HG03521 (cell line): ENCODE results near the gene COX8A.

Experiments used
- ATAC-seq: cut with Tn5 transposase; IDR thresholded peaks from one replicate; pipeline ENCODE4 v1.9.1; 2021; ENCODE audit warnings: mild to moderate bottlenecking, moderate library complexity; ENCODE audit not compliant: unreplicated experiment

The COX8A gene

DNA sequence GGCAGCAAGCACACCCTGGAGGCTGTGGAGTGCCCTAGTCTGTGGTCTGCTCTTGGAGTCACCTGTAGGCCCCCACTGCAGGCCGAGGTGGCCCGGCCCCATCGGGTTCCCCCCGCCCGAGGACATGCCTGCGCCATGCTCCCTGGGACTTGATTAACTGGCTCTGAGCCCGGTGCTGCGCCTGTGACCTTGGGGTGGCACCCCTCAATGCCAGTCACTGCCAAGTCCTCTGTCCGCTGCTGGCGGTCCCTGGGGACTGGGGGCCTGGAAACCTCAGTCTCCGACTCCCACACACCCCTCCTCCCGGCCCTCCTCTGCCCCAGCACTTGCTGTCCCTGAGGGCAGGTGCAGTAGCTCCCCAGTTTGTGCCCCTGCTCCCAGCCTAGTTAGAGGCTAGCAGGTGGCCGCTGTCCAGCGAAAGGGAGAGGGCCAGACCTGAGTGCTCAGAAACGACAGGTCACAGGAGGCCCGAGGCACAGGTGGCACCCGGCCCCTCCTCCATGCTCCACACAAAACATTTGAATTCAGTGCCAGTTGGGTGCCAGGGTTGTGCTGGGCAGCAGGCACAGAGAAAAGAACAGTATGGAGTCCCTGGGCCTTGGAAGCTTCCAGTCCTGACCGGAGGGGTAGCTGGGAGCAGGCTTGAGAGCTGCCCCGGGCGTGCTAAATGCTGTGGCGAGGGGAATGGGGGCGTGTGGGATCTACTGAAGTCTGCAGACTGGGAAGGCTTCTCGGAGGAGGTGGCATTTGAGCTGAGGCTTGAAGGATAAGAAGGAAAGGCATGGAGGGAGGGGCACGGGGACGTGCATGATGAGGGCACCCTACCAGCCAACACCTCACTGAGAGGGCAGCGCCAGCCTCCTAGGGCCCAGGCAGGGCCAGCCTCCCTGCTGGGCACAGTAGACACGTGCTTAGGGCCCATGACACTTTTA is 45.0 kb downstream of the COX8A start:
- ATAC-seq: no peak

DNA sequence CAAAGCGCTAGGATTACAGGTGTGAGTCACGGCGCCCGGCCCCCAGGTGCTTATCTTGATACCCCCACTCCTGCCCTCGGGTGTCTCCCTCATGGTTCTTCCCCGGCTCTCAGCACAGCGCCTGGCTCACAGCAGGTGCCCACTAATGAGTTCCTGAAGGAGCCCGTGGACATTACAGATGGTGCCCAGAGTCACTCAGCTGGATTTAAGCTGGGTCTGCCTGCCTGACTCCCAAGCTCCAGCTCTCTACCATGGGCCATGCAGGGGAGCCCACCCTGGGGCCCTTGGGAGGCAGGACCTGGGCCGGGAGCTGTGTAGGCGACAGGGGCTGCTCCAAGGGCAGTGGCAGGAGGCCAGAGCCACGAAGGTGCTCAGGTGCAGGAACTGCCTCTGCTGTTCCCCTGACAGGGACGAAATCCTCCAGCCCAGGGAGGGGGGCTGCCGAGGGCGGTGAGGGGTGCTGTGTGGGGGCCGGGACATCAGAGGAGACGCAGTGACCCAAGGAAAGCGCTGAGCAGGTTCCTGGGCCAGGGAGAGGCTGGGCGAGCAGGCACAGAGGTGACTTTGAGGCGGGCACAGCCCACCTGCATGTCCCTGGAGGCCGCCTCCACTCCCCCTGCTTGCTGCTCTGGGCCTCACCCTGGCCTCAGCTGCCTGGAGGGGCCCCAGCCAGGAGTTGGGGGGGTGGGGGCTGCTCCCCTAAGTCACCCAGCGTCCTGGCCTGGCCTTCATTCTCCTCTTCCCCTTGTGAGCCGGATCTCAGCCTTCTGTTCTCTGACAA is 46.7 kb downstream of the COX8A start:
- ATAC-seq: no peak

GRCh38 chr11:64021757-64022093 is 47.3 kb downstream of the COX8A start:
- no peak for ATAC-seq

DNA sequence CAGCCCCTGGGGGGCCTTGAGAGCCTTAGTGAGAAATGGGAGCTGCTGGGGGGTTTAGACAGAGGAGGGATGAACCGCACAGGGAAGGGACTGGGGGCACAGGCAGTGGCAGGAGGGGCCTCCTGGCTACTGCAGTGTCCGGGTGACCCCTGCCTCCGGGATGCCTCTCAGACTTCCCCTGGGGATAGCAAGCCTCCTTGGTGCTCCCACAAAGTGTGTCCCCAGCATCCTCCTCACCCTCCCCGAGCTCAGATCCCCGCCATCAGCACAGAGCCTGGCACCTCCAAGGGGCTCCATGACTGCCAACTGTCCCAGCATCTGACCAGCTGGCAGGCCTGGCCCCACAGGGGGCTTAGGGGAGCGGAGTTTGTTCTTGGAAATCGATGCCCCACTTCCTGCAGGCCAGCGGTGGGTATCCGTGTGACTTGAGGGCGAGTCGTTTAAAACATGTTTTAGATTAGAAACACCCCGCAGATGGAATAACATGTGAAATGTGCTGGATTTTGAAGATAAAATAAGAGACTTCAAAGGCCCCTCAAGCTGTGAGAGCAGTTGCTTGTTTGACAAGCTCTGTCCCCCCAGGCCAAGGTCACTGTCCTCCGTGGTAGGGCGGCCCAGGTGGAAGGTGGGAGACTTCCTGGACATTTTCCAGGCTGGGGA is 47.8 kb downstream of the COX8A start:
- no peak for ATAC-seq

GRCh38 chr11:64023712-64024710 is 49.6 kb downstream of the COX8A start:
- ATAC-seq: no peak

DNA sequence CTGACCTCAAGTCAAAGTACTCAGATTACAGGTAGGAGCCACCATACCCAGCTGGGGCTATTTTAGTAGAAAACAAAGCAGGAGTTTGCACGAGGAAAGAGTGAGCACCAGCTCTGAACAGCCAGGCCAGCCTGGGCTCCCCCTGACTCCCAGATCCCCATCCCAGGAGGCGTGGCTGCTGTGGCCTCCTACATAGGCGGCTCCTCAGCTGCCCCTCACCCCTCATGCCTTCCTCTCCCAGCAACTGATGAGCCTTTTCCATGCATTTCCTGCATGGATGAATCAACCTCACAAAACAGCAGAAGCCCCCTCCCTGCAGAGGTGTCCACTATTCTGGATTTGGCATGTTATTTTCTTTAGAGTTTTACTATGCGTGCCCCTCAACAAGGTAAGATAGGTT is 50.8 kb downstream of the COX8A start:
- ATAC-seq: no peak
